GM10266 (cell line): ENCODE results near the gene UQCRFS1.

Source experiments
- DNase-seq: peaks from one replicate; pipeline ENCODE4 v3.0.0; 2012; ENCODE audit errors: extremely low spot score
- CTCF ChIP-seq: IDR thresholded peaks from 2 replicates; pipeline ENCODE4 v1.5.1; 2012; ENCODE audit warnings: mild to moderate bottlenecking, low read depth; ENCODE audit not compliant: control insufficient read depth, insufficient read depth; ENCODE audit errors: missing control alignments

UQCRFS1 gene

GRCh38 chr19:29176981-29177754, 35.8 kb downstream of the UQCRFS1 start:
- no peak for TF ChIP-seq CTCF
- DNase-seq = no peak

GRCh38 chr19:29173896-29174295, 39.1 kb downstream of the UQCRFS1 start:
- DNase-seq = no peak
- TF ChIP-seq CTCF = no peak

- DNase-seq = no peak
- TF ChIP-seq CTCF = no peak
These were observed 40.6 kb downstream of the UQCRFS1 start for GRCh38 chr19:29172302-29172701.

- no peak for TF ChIP-seq CTCF
- no peak for DNase-seq
These were observed 41.4 kb downstream of the UQCRFS1 start for GRCh38 chr19:29171525-29171924.

- no peak for TF ChIP-seq CTCF
- DNase-seq = no peak
These were observed 42.4 kb downstream of the UQCRFS1 start for GRCh38 chr19:29170554-29170953.

- TF ChIP-seq CTCF = no peak
- no peak for DNase-seq
These were observed 50.3 kb downstream of the UQCRFS1 start for GRCh38 chr19:29162694-29163093.

GRCh38 chr19:29155683-29156082, 57.3 kb downstream of the UQCRFS1 start:
- no peak for TF ChIP-seq CTCF
- no peak for DNase-seq
